GM12878 (cell line): Measurements from ENCODE around the gene PLTP. TPM values are rescaled to one million over a fixed set of nuclear protein-coding genes. Genes with fewer than 3 reads are reported as not detected.

Experiments
- BACH1 ChIP-seq: fragments of 450-650 bp; IDR thresholded peaks from 2 replicates; pipeline ENCODE4 v1.6.1; 2017; ENCODE audit warnings: mild to moderate bottlenecking, borderline replicate concordance
- CREB1 ChIP-seq: IDR thresholded peaks from 2 replicates; pipeline ENCODE4 v1.6.1; 2012; ENCODE audit warnings: low read depth, mild to moderate bottlenecking, inconsistent platforms
- EGR1 ChIP-seq, 2 experiments: IDR thresholded peaks; 1 replicate in 1 of 2; 2 replicates in 1 of 2; pipeline ENCODE4 v1.6.1; 2011 to 2012; ENCODE audit warnings: low read depth in 2 of 2, low read length in 2 of 2, borderline replicate concordance in 1 of 2, mild to moderate bottlenecking in 1 of 2, moderate library complexity in 1 of 2
- KDM1A ChIP-seq: fragments of 200-600 bp; sonication (generic); IDR thresholded peaks from 2 replicates; pipeline ENCODE4 v1.6.1; 2016; ENCODE audit warnings: borderline replicate concordance
- MXI1 ChIP-seq: fragments of 150-350 bp; IDR thresholded peaks from 2 replicates; pipeline ENCODE4 v1.6.1; 2011; ENCODE audit warnings: low read depth, mild to moderate bottlenecking, inconsistent platforms, low read length, improper control_type of control experiment
- MYC ChIP-seq: IDR thresholded peaks from 2 replicates; pipeline ENCODE4 v1.6.1; 2011; ENCODE audit warnings: mild to moderate bottlenecking, low read length, moderate library complexity, inconsistent platforms; ENCODE audit not compliant: insufficient read depth, insufficient replicate concordance, insufficient read length, severe bottlenecking
- POU2F2 ChIP-seq: IDR thresholded peaks from 3 replicates; pipeline ENCODE4 v1.6.1; 2011; ENCODE audit warnings: low read depth, mild to moderate bottlenecking, low read length, borderline replicate concordance
- RELA ChIP-seq: fragments of 450-650 bp; IDR thresholded peaks from 2 replicates; pipeline ENCODE4 v1.8.0; 2014; ENCODE audit warnings: borderline replicate concordance; ENCODE audit not compliant: partially characterized antibody
- TARDBP ChIP-seq: IDR thresholded peaks from 2 replicates; pipeline ENCODE4 v1.6.1; 2016; ENCODE audit warnings: borderline replicate concordance
- ZNF622 ChIP-seq: fragments of 450-650 bp; IDR thresholded peaks from 2 replicates; pipeline ENCODE4 v1.6.1; 2017; ENCODE audit warnings: mild to moderate bottlenecking, inconsistent platforms
- polyA plus RNA-seq, 11 experiments: library from polyadenylated mRNA; depleted of rRNA in 4 of 11; unstranded in 6 of 11; stranded (reverse) in 5 of 11; fragments of >200 nt; fragmentation: Nextera tagmentation in 4 of 11; fragmentation: Illumina TruSeq in 1 of 11; extraction: Ambion mirVana in 4 of 11; extraction: Trizol in 1 of 11; gene quantifications; 1 replicate in 1 of 11; 2 replicates in 10 of 11; pipeline versions ENCODE4 v1.2.1 to v1.2.3, GENCODE V29; 2011 to 2016; ENCODE audit warnings: inconsistent platforms in 2 of 11, missing spikeins in 2 of 11, low read depth in 1 of 11
- total RNA-seq, 4 experiments: library from RNA; depleted of rRNA in 3 of 4; stranded (reverse); fragments of >200 nt in 3 of 4; fragmentation: Illumina TruSeq in 1 of 4; extraction: Trizol in 1 of 4; gene quantifications; 2 replicates each; pipeline versions ENCODE4 v1.2.1 to v1.2.3, GENCODE V29; 2013 to 2021
- TF ChIP-seq, protein P1 (sequence below): IDR thresholded peaks from 2 replicates; pipeline ENCODE4 v1.6.1; 2012; ENCODE audit warnings: low read depth, low read length, improper control_type of control experiment
- TF ChIP-seq, protein P2 (sequence below): fragments of 450-650 bp; IDR thresholded peaks from 2 replicates; pipeline ENCODE4 v1.6.1; 2016; ENCODE audit warnings: mild to moderate bottlenecking, moderate library complexity, borderline replicate concordance
- TF ChIP-seq, protein P3 (sequence below): IDR thresholded peaks from 2 replicates; pipeline ENCODE4 v1.6.1; 2012; ENCODE audit warnings: low read depth, low read length, improper control_type of control experiment

PLTP gene
- total and polyA plus RNA-seq, 10 of the 15 experiments (the other 5 are each of a cell fraction or from before 2014, with no cell fraction given): 1.6 to 17.0 (median 7.6) TPM

DNA sequence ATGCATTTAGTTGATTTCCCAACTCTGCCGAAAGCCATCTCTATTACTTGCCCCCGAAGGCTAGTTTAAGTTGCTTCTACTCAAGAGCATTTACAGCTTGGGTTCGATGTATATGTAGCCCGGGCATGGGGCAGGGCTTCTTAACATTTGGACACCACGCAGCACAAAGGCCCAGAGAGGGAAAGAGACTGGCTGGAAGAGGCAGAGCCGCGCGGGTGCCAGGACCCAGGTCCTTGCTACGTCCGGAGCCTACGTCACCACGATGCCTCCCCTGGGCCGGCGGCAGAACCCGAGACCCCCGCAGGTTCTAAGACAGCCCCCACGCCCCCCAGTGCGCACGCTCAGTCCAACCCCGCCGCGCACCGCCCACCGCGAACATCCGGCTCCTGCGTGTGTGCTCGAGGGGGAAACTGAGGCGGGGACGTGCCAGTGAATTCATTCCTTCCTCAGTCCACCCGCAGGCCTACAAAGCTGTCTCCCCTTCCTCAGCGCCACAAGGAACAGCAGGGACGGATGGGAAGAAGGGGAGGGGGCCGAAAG is 22.2 kb upstream of the PLTP start (continued):
- TF ChIP-seq, protein P1, sequence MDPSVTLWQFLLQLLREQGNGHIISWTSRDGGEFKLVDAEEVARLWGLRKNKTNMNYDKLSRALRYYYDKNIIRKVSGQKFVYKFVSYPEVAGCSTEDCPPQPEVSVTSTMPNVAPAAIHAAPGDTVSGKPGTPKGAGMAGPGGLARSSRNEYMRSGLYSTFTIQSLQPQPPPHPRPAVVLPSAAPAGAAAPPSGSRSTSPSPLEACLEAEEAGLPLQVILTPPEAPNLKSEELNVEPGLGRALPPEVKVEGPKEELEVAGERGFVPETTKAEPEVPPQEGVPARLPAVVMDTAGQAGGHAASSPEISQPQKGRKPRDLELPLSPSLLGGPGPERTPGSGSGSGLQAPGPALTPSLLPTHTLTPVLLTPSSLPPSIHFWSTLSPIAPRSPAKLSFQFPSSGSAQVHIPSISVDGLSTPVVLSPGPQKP: 0 out of 2 replicates have a peak, but pooled peaks have one; percentile 49
- TF ChIP-seq TARDBP: no peak
- peak; percentile 11 for TF ChIP-seq MYC
- TF ChIP-seq, protein P2, sequence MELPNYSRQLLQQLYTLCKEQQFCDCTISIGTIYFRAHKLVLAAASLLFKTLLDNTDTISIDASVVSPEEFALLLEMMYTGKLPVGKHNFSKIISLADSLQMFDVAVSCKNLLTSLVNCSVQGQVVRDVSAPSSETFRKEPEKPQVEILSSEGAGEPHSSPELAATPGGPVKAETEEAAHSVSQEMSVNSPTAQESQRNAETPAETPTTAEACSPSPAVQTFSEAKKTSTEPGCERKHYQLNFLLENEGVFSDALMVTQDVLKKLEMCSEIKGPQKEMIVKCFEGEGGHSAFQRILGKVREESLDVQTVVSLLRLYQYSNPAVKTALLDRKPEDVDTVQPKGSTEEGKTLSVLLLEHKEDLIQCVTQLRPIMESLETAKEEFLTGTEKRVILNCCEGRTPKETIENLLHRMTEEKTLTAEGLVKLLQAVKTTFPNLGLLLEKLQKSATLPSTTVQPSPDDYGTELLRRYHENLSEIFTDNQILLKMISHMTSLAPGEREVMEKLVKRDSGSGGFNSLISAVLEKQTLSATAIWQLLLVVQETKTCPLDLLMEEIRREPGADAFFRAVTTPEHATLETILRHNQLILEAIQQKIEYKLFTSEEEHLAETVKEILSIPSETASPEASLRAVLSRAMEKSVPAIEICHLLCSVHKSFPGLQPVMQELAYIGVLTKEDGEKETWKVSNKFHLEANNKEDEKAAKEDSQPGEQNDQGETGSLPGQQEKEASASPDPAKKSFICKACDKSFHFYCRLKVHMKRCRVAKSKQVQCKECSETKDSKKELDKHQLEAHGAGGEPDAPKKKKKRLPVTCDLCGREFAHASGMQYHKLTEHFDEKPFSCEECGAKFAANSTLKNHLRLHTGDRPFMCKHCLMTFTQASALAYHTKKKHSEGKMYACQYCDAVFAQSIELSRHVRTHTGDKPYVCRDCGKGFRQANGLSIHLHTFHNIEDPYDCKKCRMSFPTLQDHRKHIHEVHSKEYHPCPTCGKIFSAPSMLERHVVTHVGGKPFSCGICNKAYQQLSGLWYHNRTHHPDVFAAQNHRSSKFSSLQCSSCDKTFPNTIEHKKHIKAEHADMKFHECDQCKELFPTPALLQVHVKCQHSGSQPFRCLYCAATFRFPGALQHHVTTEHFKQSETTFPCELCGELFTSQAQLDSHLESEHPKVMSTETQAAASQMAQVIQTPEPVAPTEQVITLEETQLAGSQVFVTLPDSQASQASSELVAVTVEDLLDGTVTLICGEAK: 0 out of 2 replicates have a peak, but pooled peaks have one; percentile 19
- TF ChIP-seq POU2F2: no peak
- 0 out of 3 replicates have a peak, but pooled peaks of 1 of the 2 experiments have one; percentile 31 for TF ChIP-seq EGR1 (IDR thresholded peaks at IDR 0.05; ENCODE audit: borderline replicate concordance in 1 of 2, low read depth in 2 of 2, low read length in 2 of 2)
- TF ChIP-seq MXI1: 0 out of 2 replicates have a peak, but pooled peaks have one; percentile 1
- no peak; the same call in 1 of the 2 replicates for TF ChIP-seq CREB1
- TF ChIP-seq, protein P3, sequence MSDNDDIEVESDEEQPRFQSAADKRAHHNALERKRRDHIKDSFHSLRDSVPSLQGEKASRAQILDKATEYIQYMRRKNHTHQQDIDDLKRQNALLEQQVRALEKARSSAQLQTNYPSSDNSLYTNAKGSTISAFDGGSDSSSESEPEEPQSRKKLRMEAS: peak; percentile 33; the same call in 1 of the 2 replicates
- no peak for TF ChIP-seq RELA
- no peak for TF ChIP-seq KDM1A
- no peak for TF ChIP-seq ZNF622
- TF ChIP-seq BACH1: no peak
